NCI-H2107 treated with DMSO at 0.1 percent for 48 hours (cell line): ENCODE data around the gene HIBCH.
"Not testable (repeated sequence)": the region's sequence is repeated elsewhere in the genome, so short reads cannot be mapped to it uniquely, and the experiment has no call there.

Experiments
- DNase-seq: peaks from one replicate; lab custom pipeline; 2025; ENCODE audit not compliant: unreplicated experiment; lab: John Stamatoyannopoulos, UW

HIBCH gene

DNA sequence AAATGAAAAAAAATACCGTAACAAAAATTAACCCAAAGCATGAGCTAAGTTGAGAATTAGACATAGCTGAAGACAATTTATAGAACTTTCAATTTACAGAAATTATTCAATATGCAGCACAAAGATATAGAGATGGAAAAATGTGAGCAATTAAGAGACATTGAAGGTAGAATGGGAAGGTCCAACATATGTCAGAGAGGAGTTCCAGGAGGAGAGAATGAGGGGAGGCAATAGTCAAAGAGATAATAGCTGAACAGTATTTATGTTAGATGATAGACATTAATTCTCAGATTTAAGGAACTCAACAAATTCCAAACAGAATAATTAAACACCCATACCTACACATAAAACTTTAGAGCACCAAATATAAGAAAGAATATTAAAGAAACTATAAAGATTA lies 154.1 kb downstream of the HIBCH start:
- no peak for DNase-seq

DNA sequence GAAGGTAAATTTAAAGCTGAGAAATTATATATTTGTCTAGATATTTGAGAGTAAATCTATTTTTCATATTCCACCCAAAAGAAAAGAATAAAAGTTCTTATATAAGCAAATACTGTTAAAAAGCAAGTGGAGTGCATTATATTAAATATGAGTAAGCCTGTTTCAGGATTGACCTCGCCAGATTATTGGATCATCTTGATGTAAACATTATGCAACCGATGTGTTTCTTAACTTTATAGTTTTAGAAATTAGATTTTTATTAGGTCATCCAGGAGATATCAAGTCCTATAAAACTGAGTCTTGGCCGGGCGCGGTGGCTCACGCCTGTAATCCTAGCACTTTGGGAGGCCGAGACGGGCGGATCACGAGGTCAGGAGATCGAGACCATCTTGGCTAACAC lies 156.8 kb downstream of the HIBCH start:
- DNase-seq, result no peak

DNA sequence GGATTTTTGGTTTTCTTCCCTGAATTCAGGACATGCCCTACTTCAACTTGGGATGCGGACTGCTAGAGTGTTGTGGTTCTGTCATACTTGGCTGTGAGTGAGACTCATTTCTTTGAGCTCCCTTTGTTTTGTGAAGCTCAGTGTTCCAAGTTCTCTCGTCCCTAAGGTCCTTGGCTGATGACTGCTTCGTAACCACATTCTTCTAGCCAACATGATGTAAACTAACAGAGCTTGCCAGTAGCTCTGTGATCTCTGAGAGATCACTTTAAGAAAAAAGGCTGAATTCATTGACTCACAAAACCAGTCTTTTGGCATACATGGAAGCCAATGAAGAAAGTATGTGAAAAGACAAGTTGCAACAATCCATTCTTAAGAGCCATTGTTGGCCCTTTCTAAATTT lies 160.2 kb downstream of the HIBCH start:
- no peak for DNase-seq

DNA sequence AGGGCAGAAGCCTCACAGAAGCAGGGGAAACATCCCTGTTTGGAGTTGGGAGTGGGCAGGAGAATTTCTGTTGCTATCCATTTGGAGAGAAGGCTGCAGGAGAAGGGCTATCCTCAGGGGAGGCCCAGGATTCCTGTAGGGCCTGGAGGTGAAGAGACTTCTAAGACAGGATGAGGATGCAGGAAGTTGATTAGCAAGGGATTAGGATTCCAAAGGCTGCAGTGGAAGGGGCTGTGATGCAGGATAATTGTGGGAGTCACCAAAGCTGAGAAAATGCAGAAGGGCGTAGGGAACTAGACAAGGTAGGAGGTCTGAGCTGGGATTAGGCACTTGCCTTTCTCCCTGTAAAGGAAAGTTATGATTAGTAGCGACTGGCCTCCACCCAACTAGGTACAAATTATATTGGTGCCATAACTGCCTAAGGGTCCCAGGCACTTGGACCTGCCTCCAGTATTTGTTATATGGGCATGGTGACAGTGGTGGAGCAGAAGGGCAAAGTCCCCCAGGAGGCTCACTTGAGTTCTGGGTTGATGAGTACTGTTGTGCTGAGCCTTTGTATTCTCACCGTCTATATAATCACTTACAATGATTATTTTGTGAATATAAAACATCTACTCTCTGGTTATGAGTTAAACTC lies 160.7 kb downstream of the HIBCH start:
- DNase-seq, result no peak

DNA sequence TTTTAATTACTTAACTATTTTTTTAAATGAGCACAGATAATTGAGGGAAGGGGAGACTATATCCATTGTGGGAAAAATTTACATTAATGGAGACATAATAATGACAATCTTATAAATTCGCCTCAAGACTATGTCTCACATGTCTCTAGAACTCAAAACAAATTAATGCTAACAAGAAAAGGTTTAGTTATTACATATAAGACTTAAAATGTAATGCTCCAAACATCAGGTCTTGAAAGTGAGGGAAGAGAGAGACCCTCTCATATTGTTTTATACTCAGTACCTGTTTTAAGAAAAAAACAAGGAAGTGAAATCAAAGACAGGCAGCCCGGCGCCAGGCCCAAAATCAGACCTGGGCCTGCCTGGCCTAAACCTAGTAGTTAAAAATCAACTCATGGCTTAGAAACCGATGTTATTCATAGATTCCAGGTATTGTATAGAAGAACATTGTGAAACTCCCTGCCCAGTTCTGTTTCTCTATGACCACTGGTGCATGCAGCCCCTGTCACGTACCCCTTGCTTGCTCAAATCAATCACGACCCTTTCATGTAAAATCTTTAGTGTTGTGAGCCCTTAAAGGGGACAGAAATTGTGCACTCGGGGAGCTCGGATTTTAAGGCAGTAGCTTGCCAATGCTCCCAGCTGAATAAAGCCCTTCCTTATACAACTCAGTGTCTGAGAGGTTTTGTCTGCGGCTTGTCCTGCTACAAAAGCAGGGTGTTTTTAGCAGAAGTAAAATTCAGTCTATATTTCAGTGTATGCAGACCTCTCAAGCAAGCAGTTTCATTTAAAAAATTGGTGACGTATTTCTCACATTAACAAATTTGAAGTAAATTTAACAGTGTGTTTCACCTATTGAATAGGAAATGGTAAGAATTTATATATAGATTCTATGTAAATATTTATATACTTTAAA lies 161.8 kb downstream of the HIBCH start:
- DNase-seq, result not testable (repeated sequence)

DNA sequence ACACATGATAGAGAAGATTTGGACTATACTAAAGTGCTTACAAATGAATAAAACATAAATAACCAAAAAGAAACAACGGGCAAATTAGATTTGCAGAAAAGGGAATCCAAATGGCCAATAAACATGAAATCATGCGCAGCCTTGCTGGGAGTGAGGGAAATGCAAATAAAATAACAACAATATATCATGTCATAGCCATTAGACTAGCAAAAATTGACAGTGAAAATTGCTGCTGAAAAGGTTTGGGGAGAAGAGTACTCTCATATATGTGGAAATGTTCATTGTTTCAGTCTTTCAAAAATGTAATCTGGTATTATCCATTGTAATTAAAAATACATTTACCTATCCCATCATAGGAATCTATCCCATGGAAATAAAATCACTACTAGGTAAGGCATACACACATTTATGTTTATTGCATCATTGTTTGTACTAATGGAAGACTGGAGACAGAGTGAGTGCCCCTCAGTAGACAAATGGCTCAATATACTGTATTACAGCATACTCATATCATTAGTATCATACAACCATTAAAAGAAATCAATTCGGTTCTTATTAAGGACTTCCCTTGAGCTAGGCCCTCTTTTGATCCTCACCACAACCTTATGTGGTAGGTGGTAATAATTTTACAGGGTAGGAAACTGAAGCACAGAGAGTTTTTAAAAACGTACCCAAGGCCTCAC lies 163.0 kb downstream of the HIBCH start:
- DNase-seq, result no peak
